Measurements from ENCODE around the gene CUX1.

CUX1 gene

GRCh38 chr7:101922631-101923601 lies 105.5 kb downstream of the CUX1 start:
- Histone ChIP-seq H3K4me3 (ENCODE audit: low read depth, low read length) (no peak overlapping the region), H3K9me3 (no peaks in the 10 kb centered on the region), H3K27me3 (no peaks in the 10 kb centered on the region), H3K4me1 (no peaks in the 10 kb centered on the region), H3K36me3 (peaks cover 17% of the 10 kb centered on the region)
- DNase-seq: no peak
- no peak for TF ChIP-seq CTCF (IDR thresholded peaks at IDR 0.05; ENCODE audit: low read depth, low read length)

- DNase-seq: no peak
- Histone ChIP-seq H3K4me1 (no peaks in the 10 kb centered on the region), H3K36me3 (peaks cover 10% of the 10 kb centered on the region), H3K27me3 (no peaks in the 10 kb centered on the region), H3K9me3 (no peaks in the 10 kb centered on the region), H3K4me3 (ENCODE audit: low read depth, low read length) (no peak overlapping the region)
- no peak for TF ChIP-seq CTCF (IDR thresholded peaks at IDR 0.05; ENCODE audit: low read depth, low read length)
Observed at GRCh38 chr7:101923602-101923985, 106.2 kb downstream of the CUX1 start.

- H3K27me3 ChIP-seq: no peaks in the 10 kb centered on the region
- no peak for DNase-seq
- H3K4me3 ChIP-seq (ENCODE audit: low read depth, low read length): no peak overlapping the region
- no peak for TF ChIP-seq CTCF (IDR thresholded peaks at IDR 0.05; ENCODE audit: low read depth, low read length)
- peaks cover 7% of the 10 kb centered on the region for H3K36me3 ChIP-seq
- no peaks in the 10 kb centered on the region for H3K9me3 ChIP-seq
- no peaks in the 10 kb centered on the region for H3K4me1 ChIP-seq
Observed at GRCh38 chr7:101924171-101924570, 106.7 kb downstream of the CUX1 start.

- DNase-seq: no peak
- 0 out of 2 replicates have a peak, but pooled peaks cover 3% of the 10 kb centered on the region for H3K9me3 ChIP-seq
- no peak for TF ChIP-seq CTCF (IDR thresholded peaks at IDR 0.05; ENCODE audit: low read depth, low read length)
- H3K4me3 ChIP-seq (ENCODE audit: low read depth, low read length): no peak overlapping the region
- H3K4me1 ChIP-seq: no peaks in the 10 kb centered on the region
- H3K36me3 ChIP-seq: peaks cover 10% of the 10 kb centered on the region
- H3K27me3 ChIP-seq: no peaks in the 10 kb centered on the region
Observed at GRCh38 chr7:101926265-101926664, 108.8 kb downstream of the CUX1 start.

GRCh38 chr7:101927389-101927788 lies 110.0 kb downstream of the CUX1 start:
- Histone ChIP-seq H3K36me3 (peaks cover 10% of the 10 kb centered on the region), H3K4me1 (no peaks in the 10 kb centered on the region; the same call in 1 of the 2 replicates), H3K4me3 (ENCODE audit: low read depth, low read length) (no peak overlapping the region), H3K9me3 (0 out of 2 replicates have a peak, but pooled peaks cover 3% of the 10 kb centered on the region), H3K27me3 (no peaks in the 10 kb centered on the region)
- DNase-seq: no peak
- TF ChIP-seq CTCF (IDR thresholded peaks at IDR 0.05; ENCODE audit: low read depth, low read length): no peak

GRCh38 chr7:101927802-101928201 lies 110.4 kb downstream of the CUX1 start:
- H3K9me3 ChIP-seq: 0 out of 2 replicates have a peak, but pooled peaks cover 3% of the 10 kb centered on the region
- no peak overlapping the region for H3K4me3 ChIP-seq (ENCODE audit: low read depth, low read length)
- H3K27me3 ChIP-seq: no peaks in the 10 kb centered on the region
- TF ChIP-seq CTCF (IDR thresholded peaks at IDR 0.05; ENCODE audit: low read depth, low read length): no peak
- no peak for DNase-seq
- peaks cover 10% of the 10 kb centered on the region for H3K36me3 ChIP-seq
- H3K4me1 ChIP-seq: no peaks in the 10 kb centered on the region; the same call in 1 of the 2 replicates

Data from BE2C (cell line).